ENCODE data around the gene NEO1. TPM values are rescaled to one million over a fixed set of nuclear protein-coding genes. Genes with fewer than 3 reads are reported as not detected.

The NEO1 gene
- total RNA-seq, 2 donors from 2014 or later: 14.4 to 15.9 TPM

- no peaks in the 10 kb centered on the region for H3K27me3 ChIP-seq
- H3K9me3 ChIP-seq: no peaks in the 10 kb centered on the region
- H3K4me1 ChIP-seq: no peaks in the 10 kb centered on the region
- H3K27ac ChIP-seq: no peak overlapping the region
- H3K4me3 ChIP-seq: no peak overlapping the region
- peaks cover 4% of the 10 kb centered on the region for H3K36me3 ChIP-seq
- DNase-seq (ENCODE audit: low spot score): no peak
- no peak for TF ChIP-seq CTCF (IDR thresholded peaks at IDR 0.05)
These were observed 123.1 kb downstream of the NEO1 start for GRCh38 chr15:73175382-73175781.

- Histone ChIP-seq H3K27ac (no peak overlapping the region), H3K36me3 (peaks cover 4% of the 10 kb centered on the region), H3K4me3 (no peak overlapping the region), H3K4me1 (no peaks in the 10 kb centered on the region), H3K9me3 (no peaks in the 10 kb centered on the region), H3K27me3 (no peaks in the 10 kb centered on the region)
- DNase-seq (ENCODE audit: low spot score): no peak
- TF ChIP-seq CTCF (IDR thresholded peaks at IDR 0.05): no peak
These were observed 124.3 kb downstream of the NEO1 start for GRCh38 chr15:73176598-73176997.

- H3K4me1 ChIP-seq: no peaks in the 10 kb centered on the region
- no peak for DNase-seq (ENCODE audit: low spot score)
- H3K36me3 ChIP-seq: no peaks in the 10 kb centered on the region
- no peak overlapping the region for H3K4me3 ChIP-seq
- no peak overlapping the region for H3K27ac ChIP-seq
- no peak for TF ChIP-seq CTCF (IDR thresholded peaks at IDR 0.05)
- no peaks in the 10 kb centered on the region for H3K9me3 ChIP-seq
- no peaks in the 10 kb centered on the region for H3K27me3 ChIP-seq
These were observed 130.8 kb downstream of the NEO1 start for GRCh38 chr15:73183071-73183470.

- no peak for DNase-seq (ENCODE audit: low spot score)
- no peak overlapping the region for H3K27ac ChIP-seq
- no peak for TF ChIP-seq CTCF (IDR thresholded peaks at IDR 0.05)
- no peaks in the 10 kb centered on the region for H3K36me3 ChIP-seq
- H3K9me3 ChIP-seq: no peaks in the 10 kb centered on the region
- H3K4me3 ChIP-seq: no peak overlapping the region
- H3K27me3 ChIP-seq: no peaks in the 10 kb centered on the region
- H3K4me1 ChIP-seq: peaks cover 0 to 8% of the 10 kb centered on the region in 2 donors
These were observed 137.9 kb downstream of the NEO1 start for GRCh38 chr15:73190189-73190601.

- TF ChIP-seq CTCF (IDR thresholded peaks at IDR 0.05): no peak
- Histone ChIP-seq H3K27ac (no peak overlapping the region), H3K36me3 (no peaks in the 10 kb centered on the region), H3K4me1 (peaks cover 0 to 4% of the 10 kb centered on the region in 2 donors), H3K4me3 (no peak overlapping the region), H3K27me3 (no peaks in the 10 kb centered on the region), H3K9me3 (no peaks in the 10 kb centered on the region)
- DNase-seq (ENCODE audit: low spot score): no peak
These were observed 142.9 kb downstream of the NEO1 start for GRCh38 chr15:73195166-73195565.

- no peaks in the 10 kb centered on the region for H3K36me3 ChIP-seq
- H3K27ac ChIP-seq: no peak overlapping the region
- H3K27me3 ChIP-seq: no peaks in the 10 kb centered on the region
- no peak overlapping the region for H3K4me3 ChIP-seq
- no peaks in the 10 kb centered on the region for H3K4me1 ChIP-seq
- H3K9me3 ChIP-seq: no peaks in the 10 kb centered on the region
- no peak for DNase-seq (ENCODE audit: low spot score)
- no peak for TF ChIP-seq CTCF (IDR thresholded peaks at IDR 0.05)
These were observed 143.8 kb downstream of the NEO1 start for GRCh38 chr15:73196113-73196512.

All from right atrium auricular region (tissue), 2 donors.